ENCODE data around the gene ITPRID2. TPM values are rescaled to one million over a fixed set of nuclear protein-coding genes. Genes with fewer than 3 reads are reported as not detected.
A peak's percentile ranks its signal among the peaks of the same experiment; 100 is the strongest.

Gene ITPRID2
- total and polyA plus RNA-seq, 2 of the 13 experiments (the other 11 are each of a cell fraction or from before 2014, with no cell fraction given) = 44.8 to 62.3 TPM

- TF ChIP-seq MAFF (IDR thresholded peaks at IDR 0.05; ENCODE audit: low read depth, low read length) (peak; percentile 59), HMG20A (CRISPR knock-in tag; IDR thresholded peaks at IDR 0.05; ENCODE audit: borderline replicate concordance) (peak; percentile 65), RARA (CRISPR knock-in tag; IDR thresholded peaks at IDR 0.05) (no peak), ZNF44 (CRISPR knock-in tag; IDR thresholded peaks at IDR 0.05) (no peak), ZNF501 (CRISPR knock-in tag; IDR thresholded peaks at IDR 0.05) (no peak), ZNF766 (CRISPR knock-in tag; IDR thresholded peaks at IDR 0.05; ENCODE audit: borderline replicate concordance) (no peak), ZFP90 (CRISPR knock-in tag; IDR thresholded peaks at IDR 0.05; ENCODE audit: borderline replicate concordance) (no peak), FOXK2 (IDR thresholded peaks at IDR 0.05) (0 out of 2 replicates have a peak, but pooled peaks have one; percentile 9), NR0B2 (CRISPR knock-in tag; IDR thresholded peaks at IDR 0.05) (no peak), FLYWCH1 (CRISPR knock-in tag; IDR thresholded peaks at IDR 0.05) (no peak), NR2F2 (IDR thresholded peaks at IDR 0.05; ENCODE audit: borderline replicate concordance, low read depth) (no peak), PAXIP1 (CRISPR knock-in tag; conservative IDR thresholded peaks at IDR 0.05) (peak; percentile 28; the same call in 1 of the 2 replicates), ZNF460 (CRISPR knock-in tag; IDR thresholded peaks at IDR 0.05; ENCODE audit: borderline replicate concordance) (no peak), ZNF816 (CRISPR knock-in tag; IDR thresholded peaks at IDR 0.05; ENCODE audit: borderline replicate concordance) (no peak), ZFAT (CRISPR knock-in tag; conservative IDR thresholded peaks at IDR 0.05) (no peak), IKZF4 (CRISPR knock-in tag; IDR thresholded peaks at IDR 0.05; ENCODE audit: borderline replicate concordance, low read depth, not compliant biosample characterization) (no peak), ZNF430 (CRISPR knock-in tag; IDR thresholded peaks at IDR 0.05) (no peak), PAWR (CRISPR knock-in tag; IDR thresholded peaks at IDR 0.05; ENCODE audit: borderline replicate concordance) (no peak), ZHX1 (CRISPR knock-in tag; IDR thresholded peaks at IDR 0.05; ENCODE audit: low read depth) (no peak), ZNF574 (CRISPR knock-in tag; IDR thresholded peaks at IDR 0.05) (no peak)
These were observed 8.6 kb downstream of the ITPRID2 start (continued) for GRCh38 chr2:181900007-181900651.
